ENCODE measurements around the gene PLD1.
"Not testable (repeated sequence)": the region's sequence is repeated elsewhere in the genome, so short reads cannot be mapped to it uniquely, and the experiment has no call there.

The PLD1 gene

GRCh38 chr3:171658841-171659240 lies 151.4 kb downstream of the PLD1 start:
- DNase-seq = peak; percentile 96

- DNase-seq = peak; percentile 65
These were observed 155.5 kb downstream of the PLD1 start for GRCh38 chr3:171654809-171655208.

GRCh38 chr3:171654326-171654725 lies 156.0 kb downstream of the PLD1 start:
- no peak for DNase-seq

- no peak for DNase-seq
These were observed 156.6 kb downstream of the PLD1 start for GRCh38 chr3:171653701-171654100.

- DNase-seq = no peak
These were observed 157.4 kb downstream of the PLD1 start for GRCh38 chr3:171652932-171653331.

- DNase-seq = no peak
These were observed 160.2 kb downstream of the PLD1 start for GRCh38 chr3:171649911-171650592.

- DNase-seq = no peak
These were observed 161.0 kb downstream of the PLD1 start for GRCh38 chr3:171649267-171649666.

- no peak for DNase-seq
These were observed 162.2 kb downstream of the PLD1 start for GRCh38 chr3:171648069-171648468.

GRCh38 chr3:171646357-171647133 lies 163.7 kb downstream of the PLD1 start:
- peak; percentile 69 for DNase-seq

GRCh38 chr3:171644681-171645080 lies 165.6 kb downstream of the PLD1 start:
- DNase-seq = no peak

- DNase-seq = no peak
These were observed 166.6 kb downstream of the PLD1 start for GRCh38 chr3:171643681-171644080.

- no peak for DNase-seq
These were observed 167.2 kb downstream of the PLD1 start for GRCh38 chr3:171643033-171643432.

GRCh38 chr3:171640520-171641412 lies 169.5 kb downstream of the PLD1 start:
- DNase-seq = peak; percentile 65

GRCh38 chr3:171636666-171637065 lies 173.6 kb downstream of the PLD1 start:
- DNase-seq = no peak

- DNase-seq = no peak
These were observed 177.5 kb downstream of the PLD1 start for GRCh38 chr3:171632766-171633165.

GRCh38 chr3:171626799-171627198 lies 183.5 kb downstream of the PLD1 start:
- not testable (repeated sequence) for DNase-seq

- peak; percentile 10 for DNase-seq
These were observed 188.2 kb downstream of the PLD1 start for GRCh38 chr3:171622126-171622525.

- DNase-seq = peak; percentile 76
These were observed 189.4 kb downstream of the PLD1 start for GRCh38 chr3:171620825-171621434.

- no peak for DNase-seq
These were observed 193.5 kb downstream of the PLD1 start for GRCh38 chr3:171616798-171617197.

- DNase-seq = peak; percentile 3
These were observed 194.6 kb downstream of the PLD1 start for GRCh38 chr3:171615686-171616085.

- DNase-seq = peak; percentile 22
These were observed 195.0 kb downstream of the PLD1 start for GRCh38 chr3:171615281-171615680.

GRCh38 chr3:171614318-171614921 lies 195.9 kb downstream of the PLD1 start:
- DNase-seq = peak; percentile 21
